ENCODE data around the gene CDKN2C.

Gene CDKN2C

GRCh38 chr1:50980505-50980904 lies 10.5 kb downstream of the CDKN2C start:
- Histone ChIP-seq H3K9me3 (ENCODE audit: control insufficient read depth in 2 of 2, low read length in 2 of 2) (no peaks in the 10 kb centered on the region), H3K4me3 (ENCODE audit: low read length in 2 of 2) (no peak overlapping the region), H3K4me1 (ENCODE audit: control insufficient read depth, insufficient read depth, low read length) (no peaks in the 10 kb centered on the region), H3K36me3 (ENCODE audit: control insufficient read depth in 2 of 2, insufficient read depth in 2 of 2, low read length in 2 of 2) (no peaks in the 10 kb centered on the region), H3K9ac (ENCODE audit: low read length in 2 of 2) (no peak overlapping the region), H3K27me3 (ENCODE audit: control insufficient read depth in 1 of 2, insufficient read depth in 2 of 2, low read length in 2 of 2) (peaks cover 0 to 2% of the 10 kb centered on the region in 2 donors), H3K27ac (ENCODE audit: low read length) (no peak overlapping the region)

- H3K27ac ChIP-seq (ENCODE audit: low read length) = no peak overlapping the region
- H3K4me1 ChIP-seq (ENCODE audit: control insufficient read depth, insufficient read depth, low read length) = no peaks in the 10 kb centered on the region
- H3K27me3 ChIP-seq (ENCODE audit: control insufficient read depth in 1 of 2, insufficient read depth in 2 of 2, low read length in 2 of 2) = no peaks in the 10 kb centered on the region
- H3K36me3 ChIP-seq (ENCODE audit: control insufficient read depth in 2 of 2, insufficient read depth in 2 of 2, low read length in 2 of 2) = no peaks in the 10 kb centered on the region
- no peaks in the 10 kb centered on the region for H3K9me3 ChIP-seq (ENCODE audit: control insufficient read depth in 2 of 2, low read length in 2 of 2)
- peak overlapping the region; percentile 24 for H3K4me3 ChIP-seq (ENCODE audit: low read length in 2 of 2)
- peak overlapping the region in 1 of 2 donors; percentile 49 for H3K9ac ChIP-seq (ENCODE audit: low read length in 2 of 2)
Measured at GRCh38 chr1:50981741-50982140, 11.7 kb downstream of the CDKN2C start.

- H3K9me3 ChIP-seq (ENCODE audit: control insufficient read depth in 2 of 2, low read length in 2 of 2) = no peaks in the 10 kb centered on the region
- H3K27me3 ChIP-seq (ENCODE audit: control insufficient read depth in 1 of 2, insufficient read depth in 2 of 2, low read length in 2 of 2) = no peaks in the 10 kb centered on the region
- H3K4me1 ChIP-seq (ENCODE audit: control insufficient read depth, insufficient read depth, low read length) = no peaks in the 10 kb centered on the region
- H3K4me3 ChIP-seq (ENCODE audit: low read length in 2 of 2) = no peak overlapping the region
- H3K9ac ChIP-seq (ENCODE audit: low read length in 2 of 2) = no peak overlapping the region
- H3K27ac ChIP-seq (ENCODE audit: low read length) = no peak overlapping the region
- H3K36me3 ChIP-seq (ENCODE audit: control insufficient read depth in 2 of 2, insufficient read depth in 2 of 2, low read length in 2 of 2) = no peaks in the 10 kb centered on the region
Measured at GRCh38 chr1:50982611-50983010, 12.6 kb downstream of the CDKN2C start.

- no peaks in the 10 kb centered on the region for H3K4me1 ChIP-seq (ENCODE audit: control insufficient read depth, insufficient read depth, low read length)
- no peak overlapping the region for H3K27ac ChIP-seq (ENCODE audit: low read length)
- H3K9me3 ChIP-seq (ENCODE audit: control insufficient read depth in 2 of 2, low read length in 2 of 2) = no peaks in the 10 kb centered on the region
- H3K4me3 ChIP-seq (ENCODE audit: low read length in 2 of 2) = no peak overlapping the region
- no peaks in the 10 kb centered on the region for H3K36me3 ChIP-seq (ENCODE audit: control insufficient read depth in 2 of 2, insufficient read depth in 2 of 2, low read length in 2 of 2)
- no peak overlapping the region for H3K9ac ChIP-seq (ENCODE audit: low read length in 2 of 2)
- H3K27me3 ChIP-seq (ENCODE audit: control insufficient read depth in 1 of 2, insufficient read depth in 2 of 2, low read length in 2 of 2) = no peaks in the 10 kb centered on the region
Measured at GRCh38 chr1:50983219-50983802, 13.3 kb downstream of the CDKN2C start.

GRCh38 chr1:50985094-50985493 lies 15.0 kb downstream of the CDKN2C start:
- Histone ChIP-seq H3K27ac (ENCODE audit: low read length) (no peak overlapping the region), H3K9ac (ENCODE audit: low read length in 2 of 2) (peak overlapping the region in 1 of 2 donors; percentile 18), H3K4me3 (ENCODE audit: low read length in 2 of 2) (no peak overlapping the region), H3K36me3 (ENCODE audit: control insufficient read depth in 2 of 2, insufficient read depth in 2 of 2, low read length in 2 of 2) (no peaks in the 10 kb centered on the region), H3K9me3 (ENCODE audit: control insufficient read depth in 2 of 2, low read length in 2 of 2) (no peaks in the 10 kb centered on the region), H3K27me3 (ENCODE audit: control insufficient read depth in 1 of 2, insufficient read depth in 2 of 2, low read length in 2 of 2) (no peaks in the 10 kb centered on the region), H3K4me1 (ENCODE audit: control insufficient read depth, insufficient read depth, low read length) (no peaks in the 10 kb centered on the region)

GRCh38 chr1:50986653-50987052 lies 16.6 kb downstream of the CDKN2C start:
- Histone ChIP-seq H3K27me3 (ENCODE audit: control insufficient read depth in 1 of 2, insufficient read depth in 2 of 2, low read length in 2 of 2) (no peaks in the 10 kb centered on the region), H3K9ac (ENCODE audit: low read length in 2 of 2) (no peak overlapping the region), H3K27ac (ENCODE audit: low read length) (no peak overlapping the region)

GRCh38 chr1:50989694-50990093 lies 19.6 kb downstream of the CDKN2C start:
- Histone ChIP-seq H3K9ac (ENCODE audit: low read length in 2 of 2) (no peak overlapping the region), H3K4me3 (ENCODE audit: low read length in 2 of 2) (no peak overlapping the region), H3K4me1 (ENCODE audit: control insufficient read depth, insufficient read depth, low read length) (no peaks in the 10 kb centered on the region), H3K36me3 (ENCODE audit: control insufficient read depth in 2 of 2, insufficient read depth in 2 of 2, low read length in 2 of 2) (no peaks in the 10 kb centered on the region), H3K27me3 (ENCODE audit: control insufficient read depth in 1 of 2, insufficient read depth in 2 of 2, low read length in 2 of 2) (no peaks in the 10 kb centered on the region), H3K27ac (ENCODE audit: low read length) (no peak overlapping the region), H3K9me3 (ENCODE audit: control insufficient read depth in 2 of 2, low read length in 2 of 2) (no peaks in the 10 kb centered on the region)

More at GRCh38 chr1:50986653-50987052, 16.6 kb downstream of the CDKN2C start:
- H3K9me3 ChIP-seq (ENCODE audit: control insufficient read depth in 2 of 2, low read length in 2 of 2) = no peaks in the 10 kb centered on the region
- no peaks in the 10 kb centered on the region for H3K4me1 ChIP-seq (ENCODE audit: control insufficient read depth, insufficient read depth, low read length)
- H3K4me3 ChIP-seq (ENCODE audit: low read length in 2 of 2) = no peak overlapping the region
- no peaks in the 10 kb centered on the region for H3K36me3 ChIP-seq (ENCODE audit: control insufficient read depth in 2 of 2, insufficient read depth in 2 of 2, low read length in 2 of 2)

- Histone ChIP-seq H3K27me3 (ENCODE audit: control insufficient read depth in 1 of 2, insufficient read depth in 2 of 2, low read length in 2 of 2) (no peaks in the 10 kb centered on the region), H3K27ac (ENCODE audit: low read length) (no peak overlapping the region), H3K36me3 (ENCODE audit: control insufficient read depth in 2 of 2, insufficient read depth in 2 of 2, low read length in 2 of 2) (no peaks in the 10 kb centered on the region), H3K9ac (ENCODE audit: low read length in 2 of 2) (no peak overlapping the region), H3K9me3 (ENCODE audit: control insufficient read depth in 2 of 2, low read length in 2 of 2) (no peaks in the 10 kb centered on the region), H3K4me3 (ENCODE audit: low read length in 2 of 2) (no peak overlapping the region), H3K4me1 (ENCODE audit: control insufficient read depth, insufficient read depth, low read length) (no peaks in the 10 kb centered on the region)
Measured at GRCh38 chr1:50992532-50993318, 22.7 kb downstream of the CDKN2C start.

GRCh38 chr1:50993645-50994044 lies 23.6 kb downstream of the CDKN2C start:
- H3K4me1 ChIP-seq (ENCODE audit: control insufficient read depth, insufficient read depth, low read length) = no peaks in the 10 kb centered on the region
- no peaks in the 10 kb centered on the region for H3K27me3 ChIP-seq (ENCODE audit: control insufficient read depth in 1 of 2, insufficient read depth in 2 of 2, low read length in 2 of 2)
- no peaks in the 10 kb centered on the region for H3K9me3 ChIP-seq (ENCODE audit: control insufficient read depth in 2 of 2, low read length in 2 of 2)
- no peak overlapping the region for H3K27ac ChIP-seq (ENCODE audit: low read length)
- no peaks in the 10 kb centered on the region for H3K36me3 ChIP-seq (ENCODE audit: control insufficient read depth in 2 of 2, insufficient read depth in 2 of 2, low read length in 2 of 2)
- H3K9ac ChIP-seq (ENCODE audit: low read length in 2 of 2) = no peak overlapping the region
- no peak overlapping the region for H3K4me3 ChIP-seq (ENCODE audit: low read length in 2 of 2)

- Histone ChIP-seq H3K9ac (ENCODE audit: low read length in 2 of 2) (no peak overlapping the region), H3K4me1 (ENCODE audit: control insufficient read depth, insufficient read depth, low read length) (no peaks in the 10 kb centered on the region), H3K9me3 (ENCODE audit: control insufficient read depth in 2 of 2, low read length in 2 of 2) (no peaks in the 10 kb centered on the region), H3K4me3 (ENCODE audit: low read length in 2 of 2) (no peak overlapping the region), H3K27ac (ENCODE audit: low read length) (no peak overlapping the region), H3K27me3 (ENCODE audit: control insufficient read depth in 1 of 2, insufficient read depth in 2 of 2, low read length in 2 of 2) (no peaks in the 10 kb centered on the region), H3K36me3 (ENCODE audit: control insufficient read depth in 2 of 2, insufficient read depth in 2 of 2, low read length in 2 of 2) (no peaks in the 10 kb centered on the region)
Measured at GRCh38 chr1:50994997-50995396, 25.0 kb downstream of the CDKN2C start.

GRCh38 chr1:50995651-50996050 lies 25.6 kb downstream of the CDKN2C start:
- no peaks in the 10 kb centered on the region for H3K36me3 ChIP-seq (ENCODE audit: control insufficient read depth in 2 of 2, insufficient read depth in 2 of 2, low read length in 2 of 2)
- no peaks in the 10 kb centered on the region for H3K4me1 ChIP-seq (ENCODE audit: control insufficient read depth, insufficient read depth, low read length)
- no peak overlapping the region for H3K9ac ChIP-seq (ENCODE audit: low read length in 2 of 2)
- no peaks in the 10 kb centered on the region for H3K27me3 ChIP-seq (ENCODE audit: control insufficient read depth in 1 of 2, insufficient read depth in 2 of 2, low read length in 2 of 2)
- H3K4me3 ChIP-seq (ENCODE audit: low read length in 2 of 2) = no peak overlapping the region
- H3K27ac ChIP-seq (ENCODE audit: low read length) = no peak overlapping the region
- no peaks in the 10 kb centered on the region for H3K9me3 ChIP-seq (ENCODE audit: control insufficient read depth in 2 of 2, low read length in 2 of 2)

All from stomach smooth muscle (tissue), 2 donors.